PC-3 (cell line): ENCODE results near the gene CDK16. TPM values are rescaled to one million over a fixed set of nuclear protein-coding genes. Genes with fewer than 3 reads are reported as not detected.

ENCODE experiments used
- ATAC-seq: fragments of 200-7000 bp; cut with Tn5 transposase; 2 replicates; pipeline ENCODE4 v1.9.1; 2020; ENCODE audit warnings: mild to moderate bottlenecking, moderate library complexity
- BruUV-seq: library from RNA; stranded (reverse); fragments of 400-500 nt; replicated peaks from 2 replicates; lab custom pipeline; 2021; lab: Mats Ljungman, UMichigan
- CTCF ChIA-PET: fragments of 300-600 bp; sonication (Branson Sonifier 250); formaldehyde crosslinking; loops from one replicate; lab custom pipeline; 2022; ENCODE audit warnings: antibody characterized with exemption; lab: Charles Lee
- POLR2A ChIA-PET: fragments of 300-600 bp; sonication (Branson Sonifier 250); formaldehyde crosslinking; loops from one replicate; lab custom pipeline; 2022; ENCODE audit warnings: antibody characterized with exemption; ENCODE audit not compliant: unreplicated experiment; lab: Charles Lee
- DNase-seq: peaks from one replicate; pipeline ENCODE4 v3.0.0-alpha.2; 2015
- H2AFZ ChIP-seq: fragments of 300-600 bp; sonication (generic); 2 replicates; pipeline ENCODE4 v1.6.0; 2016; ENCODE audit warnings: antibody characterized with exemption, low read length
- H3F3A ChIP-seq: fragments of 300-600 bp; sonication (generic); one replicate; pipeline ENCODE4 v1.6.0; 2017; ENCODE audit warnings: antibody characterized with exemption, low read length, control low read depth, mild to moderate bottlenecking; ENCODE audit not compliant: unreplicated experiment
- H3K27ac ChIP-seq: fragments of 300-600 bp; sonication (generic); 2 replicates; pipeline ENCODE4 v1.5.1; 2016; ENCODE audit warnings: mild to moderate bottlenecking, low read length
- H3K27me3 ChIP-seq: fragments of 300-600 bp; sonication (generic); 2 replicates; pipeline ENCODE4 v1.6.1; 2016; ENCODE audit warnings: low read length, mixed read lengths
- H3K36me3 ChIP-seq: fragments of 300-600 bp; sonication (generic); 2 replicates; pipeline ENCODE4 v1.6.1; 2016; ENCODE audit warnings: low read depth, mixed run types, low read length, mixed read lengths
- H3K4me1 ChIP-seq: fragments of 300-600 bp; sonication (generic); 2 replicates; pipeline ENCODE4 v1.5.1; 2016; ENCODE audit warnings: low read length; ENCODE audit not compliant: insufficient read depth
- H3K4me2 ChIP-seq: fragments of 300-600 bp; sonication (generic); 2 replicates; pipeline ENCODE4 v1.6.0; 2016; ENCODE audit warnings: low read length
- H3K4me3 ChIP-seq: fragments of 300-600 bp; sonication (generic); 2 replicates; pipeline ENCODE4 v1.5.1; 2016; ENCODE audit warnings: mild to moderate bottlenecking, low read length, mixed read lengths
- H3K79me2 ChIP-seq: fragments of 300-600 bp; sonication (generic); 2 replicates; pipeline ENCODE4 v1.6.1; 2017; ENCODE audit warnings: low read length, mixed read lengths
- H3K9ac ChIP-seq: fragments of 300-600 bp; sonication (generic); 2 replicates; pipeline ENCODE4 v1.6.0; 2016; ENCODE audit warnings: mild to moderate bottlenecking, low read length
- H3K9me2 ChIP-seq: fragments of 300-600 bp; sonication (generic); replicated peaks from 2 replicates; pipeline ENCODE4 v1.6.1; 2016; ENCODE audit warnings: mixed run types, low read length, mixed read lengths
- H3K9me3 ChIP-seq: fragments of 300-600 bp; sonication (generic); 2 replicates; pipeline ENCODE4 v1.6.1; 2016; ENCODE audit warnings: low read length, mixed read lengths
- H4K20me1 ChIP-seq: fragments of 300-600 bp; sonication (generic); 2 replicates; pipeline ENCODE4 v1.6.1; 2016; ENCODE audit warnings: low read length, mixed read lengths
- CTCF ChIP-seq: fragments of 300-600 bp; sonication (generic); conservative IDR thresholded peaks from 2 replicates; pipeline ENCODE4 v1.5.1; 2017; ENCODE audit warnings: antibody characterized with exemption, low read depth, mild to moderate bottlenecking, low read length
- EZH2 ChIP-seq: fragments of 300-600 bp; sonication (generic); IDR thresholded peaks from one replicate; pipeline ENCODE4 v1.6.1; 2017; ENCODE audit warnings: antibody characterized with exemption, mild to moderate bottlenecking, low read length; ENCODE audit not compliant: unreplicated experiment
- EZH2phosphoT487 ChIP-seq: fragments of 300-600 bp; sonication (generic); IDR thresholded peaks from 2 replicates; pipeline ENCODE4 v1.6.1; 2018; ENCODE audit warnings: mild to moderate bottlenecking, antibody characterized with exemption, low read length, borderline replicate concordance
- intact Hi-C: fragments of 100-400 bp; cut with micrococcal nuclease; formaldehyde crosslinking; loops from 2 replicates; pipeline ENCODE4 v1.9.0; 2023
- total RNA-seq: library from RNA; depleted of rRNA; stranded (reverse); fragments of >200 nt; gene quantifications from 2 replicates; pipeline ENCODE4 v1.2.3, GENCODE V29; 2014

Gene CDK16
- total RNA-seq, 1 experiment from 2014 or later = 155 TPM

- BruUV-seq = no TSS peak
- Histone ChIP-seq H3K9me2 (no peaks in the 10 kb centered on the region), H3K9me3 (no peaks in the 10 kb centered on the region), H2AFZ (no peak overlapping the region), H3K4me3 (no peak overlapping the region), H3K9ac (no peak overlapping the region), H3K27ac (no peak overlapping the region), H3K4me1 (peaks cover 4% of the 10 kb centered on the region; the same call in 1 of the 2 replicates), H3F3A (no peaks in the 10 kb centered on the region), H4K20me1 (no peaks in the 10 kb centered on the region), H3K4me2 (no peak overlapping the region), H3K36me3 (peaks cover 15% of the 10 kb centered on the region; the same call in 1 of the 2 replicates), H3K27me3 (no peaks in the 10 kb centered on the region), H3K79me2 (no peaks in the 10 kb centered on the region)
- intact Hi-C loops = no loop called here
- DNase-seq (no peak), ATAC-seq (no peak)
- CTCF ChIA-PET = no interaction called here
- TF ChIP-seq CTCF (no peak), EZH2phosphoT487 (no peak), EZH2 (no peak)
- POLR2A ChIA-PET = no interaction called here
Observed at GRCh38 chrX:47174376-47174775, 44.1 kb upstream of the CDK16 start.

- no peaks in the 10 kb centered on the region for H3K79me2 ChIP-seq
- TF ChIP-seq EZH2phosphoT487 (no peak), CTCF (no peak), EZH2 (no peak)
- peaks cover 4% of the 10 kb centered on the region; the same call in 1 of the 2 replicates for H3K4me1 ChIP-seq
- no peak overlapping the region for H3K9ac ChIP-seq
- POLR2A ChIA-PET = interaction anchor here (0.5 kb wide), 1 partner anchor 530 kb away, joined by 7 read pairs; no protein-coding TSS in a partner anchor
- no peaks in the 10 kb centered on the region for H3F3A ChIP-seq
- H3K4me3 ChIP-seq = no peak overlapping the region
- H3K27me3 ChIP-seq = no peaks in the 10 kb centered on the region
- H3K36me3 ChIP-seq = peaks cover 15% of the 10 kb centered on the region; the same call in 1 of the 2 replicates
- H4K20me1 ChIP-seq = no peaks in the 10 kb centered on the region
- H3K9me3 ChIP-seq = no peaks in the 10 kb centered on the region
- no TSS peak for BruUV-seq
- ATAC-seq = no peak
- H3K27ac ChIP-seq = no peak overlapping the region
- H3K9me2 ChIP-seq = no peaks in the 10 kb centered on the region
- CTCF ChIA-PET = no interaction called here
- H3K4me2 ChIP-seq = no peak overlapping the region
- intact Hi-C loops = no loop called here
- no peak overlapping the region for H2AFZ ChIP-seq
- no peak for DNase-seq
Observed at GRCh38 chrX:47174846-47175587, 43.5 kb upstream of the CDK16 start.

- H3K9me3 ChIP-seq = no peaks in the 10 kb centered on the region
- no peak overlapping the region for H2AFZ ChIP-seq
- H3K27ac ChIP-seq = no peak overlapping the region
- intact Hi-C loops = no loop called here
- H3K4me2 ChIP-seq = no peak overlapping the region
- TF ChIP-seq CTCF (no peak), EZH2 (no peak), EZH2phosphoT487 (no peak)
- POLR2A ChIA-PET = interaction anchor here (0.5 kb wide), 1 partner anchor 529 kb away, joined by 7 read pairs; no protein-coding TSS in a partner anchor
- ATAC-seq (no peak), DNase-seq (no peak)
- H3K27me3 ChIP-seq = no peaks in the 10 kb centered on the region
- no peaks in the 10 kb centered on the region for H3K9me2 ChIP-seq
- H3F3A ChIP-seq = no peaks in the 10 kb centered on the region
- CTCF ChIA-PET = no interaction called here
- no TSS peak for BruUV-seq
- no peaks in the 10 kb centered on the region for H3K79me2 ChIP-seq
- peaks cover 15% of the 10 kb centered on the region; the same call in 1 of the 2 replicates for H3K36me3 ChIP-seq
- H3K4me3 ChIP-seq = no peak overlapping the region
- H3K9ac ChIP-seq = no peak overlapping the region
- H3K4me1 ChIP-seq = peaks cover 4% of the 10 kb centered on the region; the same call in 1 of the 2 replicates
- H4K20me1 ChIP-seq = no peaks in the 10 kb centered on the region
Observed at GRCh38 chrX:47175588-47175980, 42.9 kb upstream of the CDK16 start.
